T-helper 1 cell treated with Interleukin-12 subunit alpha and Interleukin-12 subunit beta and Interleukin-4 antibody, amounts not matched to agents 30 μg/mL and 1 μg/mL, for 36 hours (primary cell): Measurements from ENCODE around the gene DLX4.

ENCODE experiments used
- H3K27ac Mint-ChIP-seq: one replicate; pipeline ENCODE4 v1.8.0; 2021; ENCODE audit warnings: mild to moderate bottlenecking, mixed read lengths
- H3K27me3 Mint-ChIP-seq: one replicate; pipeline ENCODE4 v1.8.0; 2021; ENCODE audit warnings: low read depth, mixed read lengths
- H3K36me3 Mint-ChIP-seq: one replicate; pipeline ENCODE4 v1.8.0; 2021; ENCODE audit warnings: low read depth, mixed read lengths
- H3K4me1 Mint-ChIP-seq: one replicate; pipeline ENCODE4 v1.8.0; 2021; ENCODE audit warnings: low read depth, mixed read lengths
- H3K4me3 Mint-ChIP-seq: one replicate; pipeline ENCODE4 v1.8.0; 2021; ENCODE audit warnings: mild to moderate bottlenecking, moderate library complexity, mixed read lengths
- H3K9me3 Mint-ChIP-seq: one replicate; pipeline ENCODE4 v1.8.0; 2021; ENCODE audit warnings: mixed read lengths

DLX4 gene

GRCh38 chr17:49935526-49936210 lies 33.3 kb upstream of the DLX4 start:
- Mint-ChIP-seq H3K27me3 (peaks cover 29% of the 10 kb centered on the region), H3K4me1 (no peaks in the 10 kb centered on the region), H3K36me3 (no peaks in the 10 kb centered on the region), H3K27ac (no peak overlapping the region), H3K4me3 (no peak overlapping the region), H3K9me3 (no peaks in the 10 kb centered on the region)

GRCh38 chr17:49936386-49936785 lies 32.6 kb upstream of the DLX4 start:
- peaks cover 28% of the 10 kb centered on the region for H3K27me3 Mint-ChIP-seq
- no peak overlapping the region for H3K27ac Mint-ChIP-seq
- H3K36me3 Mint-ChIP-seq: no peaks in the 10 kb centered on the region
- H3K4me1 Mint-ChIP-seq: no peaks in the 10 kb centered on the region
- no peak overlapping the region for H3K4me3 Mint-ChIP-seq
- H3K9me3 Mint-ChIP-seq: no peaks in the 10 kb centered on the region

DNA sequence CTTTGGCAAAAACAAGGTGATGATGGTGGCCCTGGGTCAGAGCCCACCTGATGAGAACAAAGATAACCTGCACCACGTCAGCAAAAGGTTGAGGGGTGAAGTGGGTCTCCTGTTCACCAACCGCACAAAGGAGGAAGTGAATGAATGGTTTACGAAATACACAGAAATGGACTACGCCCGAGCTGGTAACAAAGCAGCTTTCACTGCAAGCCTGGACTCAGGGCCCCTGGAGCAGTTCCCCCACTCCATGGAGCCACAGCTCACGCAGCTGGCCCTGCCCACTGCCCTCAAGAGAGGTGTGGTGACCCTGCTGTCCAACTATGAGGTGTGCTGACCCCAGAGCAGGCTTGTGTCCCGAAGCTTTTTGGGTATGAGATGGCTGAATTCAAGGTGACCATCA lies 29.7 kb upstream of the DLX4 start:
- no peak overlapping the region for H3K27ac Mint-ChIP-seq
- H3K4me3 Mint-ChIP-seq: no peak overlapping the region
- no peaks in the 10 kb centered on the region for H3K4me1 Mint-ChIP-seq
- H3K36me3 Mint-ChIP-seq: no peaks in the 10 kb centered on the region
- H3K27me3 Mint-ChIP-seq: peaks cover 27% of the 10 kb centered on the region
- H3K9me3 Mint-ChIP-seq: no peaks in the 10 kb centered on the region

DNA sequence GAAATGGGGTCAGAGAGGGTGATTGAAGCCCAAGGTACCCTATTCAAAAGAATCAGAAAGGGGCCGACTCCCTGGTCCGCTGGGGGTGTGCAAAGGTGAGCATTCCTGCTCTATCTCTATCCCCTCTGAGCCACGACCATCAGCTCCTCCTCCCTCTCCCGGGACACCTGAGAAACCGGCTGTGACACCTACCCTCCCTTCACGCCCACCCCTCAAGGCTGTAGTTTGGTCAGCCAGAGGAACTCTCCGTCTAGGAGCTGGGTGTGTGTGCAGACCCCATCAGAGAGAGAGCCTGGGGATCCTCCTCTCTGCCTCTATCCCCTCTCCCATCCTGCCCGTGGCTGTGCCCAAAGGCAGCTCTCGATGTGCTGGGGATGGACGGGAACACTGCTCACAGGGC lies 27.6 kb upstream of the DLX4 start:
- no peak overlapping the region for H3K4me3 Mint-ChIP-seq
- H3K9me3 Mint-ChIP-seq: no peaks in the 10 kb centered on the region
- H3K4me1 Mint-ChIP-seq: no peaks in the 10 kb centered on the region
- H3K27ac Mint-ChIP-seq: no peak overlapping the region
- H3K27me3 Mint-ChIP-seq: peaks cover 28% of the 10 kb centered on the region
- no peaks in the 10 kb centered on the region for H3K36me3 Mint-ChIP-seq

GRCh38 chr17:49942947-49943346 lies 26.0 kb upstream of the DLX4 start:
- Mint-ChIP-seq H3K36me3 (no peaks in the 10 kb centered on the region), H3K4me1 (no peaks in the 10 kb centered on the region), H3K4me3 (no peak overlapping the region), H3K27me3 (peaks cover 25% of the 10 kb centered on the region), H3K27ac (no peak overlapping the region), H3K9me3 (no peaks in the 10 kb centered on the region)

DNA sequence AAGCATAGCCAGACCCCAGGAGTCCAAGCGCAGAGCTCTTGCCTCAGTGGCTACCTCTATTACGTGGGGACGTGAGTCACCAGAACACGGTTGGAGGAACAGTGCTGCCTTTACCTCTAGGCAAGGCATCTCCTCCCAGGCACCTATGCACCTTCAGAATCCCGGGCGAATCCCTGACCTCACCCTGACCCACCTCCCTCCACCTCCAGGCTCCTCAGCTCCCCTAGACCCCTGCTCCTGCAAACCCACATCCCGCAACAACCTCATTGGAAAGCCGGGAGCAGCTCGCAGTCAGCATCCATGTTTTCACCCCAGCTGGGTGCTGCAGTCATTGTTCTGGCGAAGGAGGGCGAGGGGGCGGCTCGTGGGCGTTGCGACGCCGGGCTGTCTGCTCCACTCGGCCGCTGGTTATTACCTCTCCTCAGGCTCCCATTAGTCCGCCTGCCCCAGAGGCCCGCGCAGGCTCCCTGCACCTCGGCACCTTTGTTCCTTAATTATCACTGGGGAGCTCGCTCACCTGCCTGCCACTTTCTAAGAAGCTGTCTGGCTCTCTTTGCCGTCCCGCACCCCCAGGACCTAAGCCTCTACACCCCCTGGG lies 24.6 kb upstream of the DLX4 start:
- H3K9me3 Mint-ChIP-seq: no peaks in the 10 kb centered on the region
- H3K27ac Mint-ChIP-seq: no peak overlapping the region
- peaks cover 20% of the 10 kb centered on the region for H3K27me3 Mint-ChIP-seq
- no peak overlapping the region for H3K4me3 Mint-ChIP-seq
- no peaks in the 10 kb centered on the region for H3K4me1 Mint-ChIP-seq
- H3K36me3 Mint-ChIP-seq: no peaks in the 10 kb centered on the region

- Mint-ChIP-seq H3K27ac (no peak overlapping the region), H3K36me3 (no peaks in the 10 kb centered on the region), H3K4me1 (no peaks in the 10 kb centered on the region), H3K4me3 (no peak overlapping the region), H3K27me3 (peaks cover 28% of the 10 kb centered on the region), H3K9me3 (no peaks in the 10 kb centered on the region)
Measured at GRCh38 chr17:49946208-49946607, 22.8 kb upstream of the DLX4 start.

GRCh38 chr17:49946964-49947584 lies 21.9 kb upstream of the DLX4 start:
- Mint-ChIP-seq H3K36me3 (no peaks in the 10 kb centered on the region), H3K9me3 (no peaks in the 10 kb centered on the region), H3K4me1 (no peaks in the 10 kb centered on the region), H3K27me3 (peaks cover 29% of the 10 kb centered on the region), H3K4me3 (no peak overlapping the region), H3K27ac (no peak overlapping the region)

DNA sequence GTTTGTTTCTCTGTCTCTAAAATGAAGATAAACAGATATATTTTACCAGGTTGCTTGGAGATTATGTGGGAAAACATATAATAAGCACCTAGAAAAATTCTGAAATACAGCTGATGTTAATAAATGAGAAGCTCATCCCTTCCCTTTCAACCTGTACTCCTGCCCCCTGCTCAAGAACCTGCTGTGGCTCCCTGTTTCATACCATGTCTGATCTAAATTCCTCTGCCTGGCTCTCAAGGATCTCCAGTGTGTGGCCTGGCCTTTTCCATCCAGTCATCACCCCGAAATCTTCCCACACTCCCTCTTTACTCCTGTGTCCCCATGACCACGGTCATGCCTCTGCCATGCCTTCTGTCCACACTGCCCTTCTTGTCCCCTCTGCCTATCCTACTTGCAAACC lies 19.4 kb upstream of the DLX4 start:
- Mint-ChIP-seq H3K36me3 (no peaks in the 10 kb centered on the region), H3K4me3 (no peak overlapping the region), H3K9me3 (no peaks in the 10 kb centered on the region), H3K4me1 (no peaks in the 10 kb centered on the region), H3K27me3 (peaks cover 31% of the 10 kb centered on the region), H3K27ac (no peak overlapping the region)

DNA sequence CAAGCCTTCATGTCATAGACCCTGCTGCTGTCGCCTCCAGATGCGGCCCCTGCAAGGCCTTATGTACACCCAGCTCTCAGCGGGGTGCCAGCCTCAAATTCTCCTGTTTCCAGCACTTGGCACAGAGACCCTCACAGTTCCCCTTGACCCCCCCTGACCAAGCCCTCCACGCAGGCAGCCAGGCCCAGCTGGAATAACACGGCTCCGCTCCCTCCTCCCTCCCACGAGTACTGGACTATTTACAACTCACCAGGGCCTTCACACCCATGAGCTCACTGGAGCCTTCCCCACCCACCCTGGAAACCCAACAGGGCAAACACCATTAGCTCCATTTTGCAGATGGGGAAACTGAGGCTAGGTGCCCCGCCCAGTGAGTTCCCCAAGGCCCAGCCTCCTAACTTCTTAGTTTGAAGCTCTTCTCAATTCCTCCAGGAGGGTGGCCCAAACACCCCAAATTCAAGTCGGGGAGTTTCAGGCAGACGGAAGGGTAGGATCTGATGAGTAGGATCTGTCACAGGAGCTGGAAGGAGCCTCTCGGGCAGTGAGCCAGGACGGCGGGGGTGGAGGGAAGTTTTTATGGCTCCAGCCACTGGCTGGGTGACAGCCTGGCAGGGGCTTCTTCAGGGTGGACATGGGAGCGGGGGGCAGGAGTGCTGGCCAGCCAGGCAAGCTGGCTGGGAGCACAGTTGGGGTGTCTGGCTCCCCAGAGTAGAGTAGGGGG lies 17.5 kb upstream of the DLX4 start:
- Mint-ChIP-seq H3K9me3 (no peaks in the 10 kb centered on the region), H3K27me3 (peaks cover 34% of the 10 kb centered on the region), H3K27ac (no peak overlapping the region), H3K4me3 (no peak overlapping the region), H3K4me1 (no peaks in the 10 kb centered on the region), H3K36me3 (no peaks in the 10 kb centered on the region)

GRCh38 chr17:49952209-49952911 lies 16.6 kb upstream of the DLX4 start:
- peaks cover 43% of the 10 kb centered on the region for H3K27me3 Mint-ChIP-seq
- no peaks in the 10 kb centered on the region for H3K36me3 Mint-ChIP-seq
- H3K4me3 Mint-ChIP-seq: no peak overlapping the region
- H3K9me3 Mint-ChIP-seq: no peaks in the 10 kb centered on the region
- H3K27ac Mint-ChIP-seq: no peak overlapping the region
- no peaks in the 10 kb centered on the region for H3K4me1 Mint-ChIP-seq

GRCh38 chr17:49952912-49953497 lies 16.0 kb upstream of the DLX4 start:
- no peaks in the 10 kb centered on the region for H3K4me1 Mint-ChIP-seq

DNA sequence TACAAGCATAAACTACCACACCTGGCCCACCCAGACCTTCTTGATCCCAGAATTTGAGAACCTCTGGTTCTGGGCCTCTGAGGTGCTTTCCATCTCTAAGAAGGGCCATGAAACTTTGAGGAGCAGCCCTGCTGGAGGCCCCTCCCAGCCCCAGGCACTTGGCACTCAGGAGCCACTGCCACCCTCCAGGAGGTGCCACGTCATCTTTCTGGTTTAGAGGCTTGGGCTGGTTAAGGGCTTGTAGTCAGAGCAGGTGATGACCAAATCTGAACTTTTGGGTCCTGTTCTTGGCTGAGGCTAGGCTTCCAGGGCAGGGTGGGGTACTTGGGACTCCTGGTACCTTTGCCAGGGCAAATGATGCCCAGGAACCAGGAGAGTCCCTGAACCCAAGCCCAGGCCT lies 13.8 kb upstream of the DLX4 start:
- H3K4me1 Mint-ChIP-seq: no peaks in the 10 kb centered on the region
- no peak overlapping the region for H3K4me3 Mint-ChIP-seq
- H3K27me3 Mint-ChIP-seq: peaks cover 38% of the 10 kb centered on the region
- H3K36me3 Mint-ChIP-seq: no peaks in the 10 kb centered on the region
- H3K9me3 Mint-ChIP-seq: no peaks in the 10 kb centered on the region
- H3K27ac Mint-ChIP-seq: no peak overlapping the region

More at GRCh38 chr17:49952912-49953497, 16.0 kb upstream of the DLX4 start:
- H3K27me3 Mint-ChIP-seq: peaks cover 44% of the 10 kb centered on the region
- H3K36me3 Mint-ChIP-seq: no peaks in the 10 kb centered on the region
- no peak overlapping the region for H3K4me3 Mint-ChIP-seq
- H3K27ac Mint-ChIP-seq: no peak overlapping the region
- no peaks in the 10 kb centered on the region for H3K9me3 Mint-ChIP-seq

DNA sequence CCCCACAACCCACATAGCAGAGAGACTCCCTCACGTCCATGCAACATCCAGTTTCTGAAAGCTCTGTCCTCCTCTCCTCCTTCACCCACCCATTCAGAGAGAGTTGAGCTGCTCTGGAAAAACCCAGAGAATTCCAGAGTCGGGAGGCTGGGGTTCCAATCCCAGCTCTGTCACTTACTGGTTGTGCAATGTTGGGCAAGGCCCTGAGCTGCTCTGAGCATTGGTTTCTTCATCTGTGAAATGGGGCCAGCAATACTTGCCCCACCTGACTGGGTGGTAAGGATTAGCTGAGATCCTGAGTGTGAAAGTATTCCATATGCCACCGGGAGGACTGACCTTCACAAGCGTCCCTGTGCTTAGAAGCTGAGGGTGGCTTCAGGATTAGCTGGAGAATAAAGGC lies 12.2 kb upstream of the DLX4 start:
- Mint-ChIP-seq H3K4me3 (no peak overlapping the region), H3K27ac (no peak overlapping the region), H3K4me1 (no peaks in the 10 kb centered on the region), H3K9me3 (no peaks in the 10 kb centered on the region), H3K27me3 (peaks cover 44% of the 10 kb centered on the region), H3K36me3 (no peaks in the 10 kb centered on the region)
